Head of caudate nucleus (tissue), 42 donors: ENCODE measurements around the gene KRTAP5-11.
"Not testable (repeated sequence)": the region's sequence is repeated elsewhere in the genome, so short reads cannot be mapped to it uniquely, and the experiment has no call there.

Source experiments
- DNase-seq, 42 donors: peaks; one replicate each; pipeline versions ENCODE4 v3.0.0 to v3.0.0-alpha.2; 2020 to 2021; ENCODE audit warnings: mixed read lengths in 7 of 42
- intact Hi-C: fragments of 100-400 bp; cut with DNase I; formaldehyde crosslinking; loops from one replicate; pipeline ENCODE4 v1.15.0; 2022

Gene KRTAP5-11

GRCh38 chr11:71582309-71582895 is at the start of gene KRTAP5-11:
Gene KRTAP5-11 (minus strand): TSS chr11:71582875. CDS start chr11:71582837, 38 bp downstream.
- no peak for DNase-seq
- intact Hi-C loops, result no loop called here

GRCh38 chr11:71631551-71631950 is 48.9 kb upstream of the KRTAP5-11 start:
- DNase-seq, intact Hi-C loops: not testable (repeated sequence)

DNA sequence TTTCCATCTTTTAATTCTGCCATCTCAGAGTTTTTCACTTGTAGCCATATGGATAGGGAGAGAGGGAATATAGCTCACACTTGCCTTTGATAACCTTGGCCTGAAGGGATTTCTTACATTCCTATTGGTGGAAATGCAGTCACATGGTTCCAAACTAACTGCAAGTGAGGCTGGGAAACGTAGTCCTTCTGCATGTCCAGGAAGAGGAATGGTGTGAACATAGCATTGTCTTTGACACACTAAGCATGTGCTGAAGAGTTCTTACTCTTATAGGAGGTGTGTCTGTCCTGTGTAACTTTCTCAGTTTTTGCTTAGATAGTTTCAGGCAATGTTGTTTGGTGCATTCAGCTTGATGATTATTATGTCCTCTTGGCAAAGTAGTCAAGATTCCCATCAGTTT is 47.4 kb upstream of the KRTAP5-11 start:
- DNase-seq, intact Hi-C loops: not testable (repeated sequence)

GRCh38 chr11:71628943-71629342 is 46.3 kb upstream of the KRTAP5-11 start:
- intact Hi-C loops, DNase-seq: not testable (repeated sequence)

DNA sequence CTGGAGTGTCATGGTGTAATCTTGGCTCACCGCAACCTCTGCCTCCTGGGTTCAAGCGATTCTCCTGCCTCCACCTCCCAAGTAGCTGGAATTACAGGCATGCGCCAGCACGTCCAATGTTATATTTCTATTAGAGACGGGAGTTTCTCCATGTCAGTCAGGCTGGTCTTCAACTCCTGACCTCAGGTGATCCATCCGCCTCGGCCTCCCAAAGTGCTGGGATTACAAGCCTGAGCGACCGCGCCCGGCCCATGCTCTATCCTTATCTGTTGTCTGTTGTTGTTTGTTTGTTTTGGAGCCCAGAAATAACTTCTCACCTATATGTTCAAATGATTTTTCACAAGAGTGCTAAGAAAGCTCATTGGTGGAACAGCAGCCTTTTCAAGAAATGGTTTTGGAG is 40.6 kb upstream of the KRTAP5-11 start:
- intact Hi-C loops, DNase-seq: not testable (repeated sequence)

DNA sequence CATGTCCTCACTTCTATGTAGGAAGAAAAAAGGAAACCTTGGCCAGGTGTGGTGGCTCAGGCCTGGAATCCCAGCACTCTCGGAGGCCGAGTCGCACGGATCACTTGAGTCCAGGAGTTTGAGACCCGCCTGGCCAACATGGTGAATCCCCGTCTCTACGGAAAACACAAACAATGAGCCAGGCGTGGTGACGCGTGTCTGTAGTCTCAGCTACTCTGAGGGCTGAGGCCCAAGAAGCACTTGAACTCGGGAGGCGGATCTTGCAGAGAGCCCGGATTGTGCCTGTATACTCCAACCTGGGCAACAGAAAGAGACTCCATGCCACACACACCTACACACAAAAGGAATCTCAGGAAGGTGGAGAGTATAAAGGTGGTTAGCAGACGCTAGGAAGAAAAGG is 39.9 kb upstream of the KRTAP5-11 start:
- intact Hi-C loops, result not testable (repeated sequence)

DNA sequence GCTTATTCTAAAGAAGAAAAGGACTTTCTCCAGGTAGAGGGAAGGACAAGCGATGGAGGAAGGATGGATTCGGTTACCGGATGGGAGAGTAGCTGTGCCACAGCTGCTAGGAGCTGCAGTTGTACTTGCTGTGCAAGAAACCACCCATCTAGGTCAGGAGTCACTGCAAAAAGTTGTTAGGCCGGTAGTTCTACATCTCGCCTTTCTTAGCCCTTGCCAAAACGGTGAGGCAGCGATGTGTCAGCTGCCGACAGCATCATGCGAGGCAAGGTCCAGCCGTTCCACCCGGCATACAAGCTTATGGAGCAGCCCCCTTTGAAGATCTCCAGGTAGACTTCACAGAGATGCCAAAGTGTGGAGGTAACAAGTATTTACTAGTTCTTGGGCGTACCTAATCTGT is 32.3 kb upstream of the KRTAP5-11 start:
- intact Hi-C loops, DNase-seq: not testable (repeated sequence)

More for the DNA sequence above, 39.9 kb upstream of the KRTAP5-11 start:
- not testable (repeated sequence) for DNase-seq

DNA sequence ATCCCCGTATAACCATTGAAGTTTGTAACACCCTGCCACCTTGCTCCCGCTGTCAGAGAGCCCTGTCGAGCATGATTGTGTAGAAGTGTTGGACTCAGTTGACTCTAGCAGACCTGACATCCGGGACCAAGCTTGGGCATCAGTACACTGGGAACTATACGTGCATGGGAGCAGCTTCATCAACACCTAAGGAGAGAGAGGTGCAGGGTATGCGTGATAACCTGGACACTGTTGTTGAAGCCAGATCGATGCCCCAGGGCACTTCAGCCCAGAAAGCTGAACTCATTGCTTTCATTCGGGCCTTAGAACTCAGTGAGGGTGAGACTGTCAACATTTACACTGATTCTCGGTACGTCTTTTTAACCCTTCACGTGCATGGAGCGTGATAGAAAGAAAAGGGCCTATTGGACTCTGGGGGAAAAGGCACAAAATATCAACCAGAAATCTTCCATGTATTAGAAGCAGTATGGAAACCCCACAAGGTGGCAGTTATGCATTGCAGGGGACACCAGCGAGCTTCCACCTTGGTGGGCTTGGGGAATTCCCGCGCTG is 31.8 kb upstream of the KRTAP5-11 start:
- intact Hi-C loops, DNase-seq: not testable (repeated sequence)

- intact Hi-C loops, DNase-seq: not testable (repeated sequence)
Observed at GRCh38 chr11:71613931-71614330, 31.3 kb upstream of the KRTAP5-11 start.

DNA sequence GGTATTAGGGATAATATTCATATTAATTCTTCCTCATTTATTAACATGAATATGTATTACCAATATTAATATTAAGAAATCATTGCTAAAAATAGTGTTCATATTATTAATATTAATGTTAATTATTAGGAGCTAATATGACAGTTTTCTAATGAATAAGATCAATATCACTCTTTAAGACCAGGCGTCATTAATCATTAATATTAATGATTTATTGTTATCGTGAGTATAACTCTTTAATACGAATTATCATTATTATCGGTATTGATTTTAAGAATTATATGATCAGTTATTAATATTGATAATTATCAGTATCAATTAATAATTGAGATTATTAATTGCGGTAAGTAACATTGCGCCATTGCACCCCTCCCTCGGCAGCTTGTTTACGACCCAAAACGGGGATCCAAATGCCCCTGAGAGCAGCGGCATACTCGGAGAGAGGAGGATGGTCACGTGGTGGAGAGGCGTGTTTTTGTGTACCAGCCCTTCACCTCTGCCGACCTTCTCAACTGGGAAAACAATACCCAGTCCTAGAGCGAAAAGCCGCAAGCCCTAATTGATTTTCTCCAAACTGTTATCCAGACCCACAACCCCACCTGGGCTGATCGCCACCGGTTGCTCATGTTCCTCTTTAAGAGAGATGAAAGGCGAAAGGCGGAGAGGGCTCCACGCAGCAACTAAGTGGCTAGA is 28.7 kb upstream of the KRTAP5-11 start:
- intact Hi-C loops, DNase-seq: not testable (repeated sequence)

DNA sequence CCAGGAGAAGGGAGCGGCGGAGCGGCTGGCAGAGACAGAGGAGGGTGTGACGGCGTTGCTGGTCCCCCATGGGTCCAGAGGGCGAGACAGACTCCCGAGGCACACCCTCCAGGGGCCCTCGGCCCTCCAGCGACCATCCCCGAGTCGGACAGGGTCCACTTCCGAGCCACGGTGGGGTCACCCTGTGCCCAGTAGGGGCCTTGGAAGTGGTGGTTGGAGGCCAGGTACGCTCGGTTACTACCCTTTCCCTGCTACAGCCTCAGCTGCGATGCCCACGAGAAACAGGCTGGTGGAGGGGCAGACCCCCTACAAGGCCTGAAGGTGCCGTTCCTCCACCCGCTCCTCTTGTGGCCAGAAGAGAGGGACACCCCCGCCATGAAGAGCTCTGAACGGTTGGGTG is 25.6 kb upstream of the KRTAP5-11 start:
- intact Hi-C loops, result not testable (repeated sequence)

GRCh38 chr11:71607520-71608216 is 25.0 kb upstream of the KRTAP5-11 start:
- DNase-seq, intact Hi-C loops: not testable (repeated sequence)

More for the DNA sequence above, 25.6 kb upstream of the KRTAP5-11 start:
- DNase-seq, result not testable (repeated sequence)

DNA sequence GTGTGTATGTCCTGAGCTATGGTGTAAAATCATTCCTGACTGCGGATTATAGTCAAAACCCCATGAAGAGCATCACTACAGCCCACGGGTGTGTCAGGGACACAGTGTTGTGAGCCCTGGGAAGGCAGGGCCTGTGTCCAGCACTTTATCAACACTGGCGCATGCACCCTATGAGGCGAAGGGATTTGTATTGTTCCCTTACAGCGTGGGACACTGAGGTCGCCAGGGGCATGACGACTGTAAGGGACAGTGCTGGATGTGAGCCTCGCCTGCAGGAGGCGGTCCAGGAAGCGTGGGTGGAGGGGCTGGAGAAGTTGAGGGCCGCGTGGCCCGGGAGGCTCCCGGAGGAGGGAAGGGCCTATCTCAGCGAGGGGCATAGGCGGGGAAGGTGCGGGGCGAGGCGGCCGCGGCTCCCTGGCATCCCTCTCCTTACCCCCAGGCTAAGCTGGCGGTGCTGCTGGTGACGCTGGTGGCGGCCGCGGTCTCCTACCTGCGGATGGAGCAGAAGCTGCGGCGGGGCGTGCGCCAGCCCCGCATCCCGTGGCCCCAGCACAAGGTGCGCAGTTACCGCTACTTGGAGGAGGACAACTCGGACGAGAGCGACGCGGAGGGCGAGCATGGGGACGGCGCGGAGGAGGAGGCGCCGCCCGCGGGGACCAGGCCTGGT is 24.3 kb upstream of the KRTAP5-11 start:
- DNase-seq, intact Hi-C loops: not testable (repeated sequence)

DNA sequence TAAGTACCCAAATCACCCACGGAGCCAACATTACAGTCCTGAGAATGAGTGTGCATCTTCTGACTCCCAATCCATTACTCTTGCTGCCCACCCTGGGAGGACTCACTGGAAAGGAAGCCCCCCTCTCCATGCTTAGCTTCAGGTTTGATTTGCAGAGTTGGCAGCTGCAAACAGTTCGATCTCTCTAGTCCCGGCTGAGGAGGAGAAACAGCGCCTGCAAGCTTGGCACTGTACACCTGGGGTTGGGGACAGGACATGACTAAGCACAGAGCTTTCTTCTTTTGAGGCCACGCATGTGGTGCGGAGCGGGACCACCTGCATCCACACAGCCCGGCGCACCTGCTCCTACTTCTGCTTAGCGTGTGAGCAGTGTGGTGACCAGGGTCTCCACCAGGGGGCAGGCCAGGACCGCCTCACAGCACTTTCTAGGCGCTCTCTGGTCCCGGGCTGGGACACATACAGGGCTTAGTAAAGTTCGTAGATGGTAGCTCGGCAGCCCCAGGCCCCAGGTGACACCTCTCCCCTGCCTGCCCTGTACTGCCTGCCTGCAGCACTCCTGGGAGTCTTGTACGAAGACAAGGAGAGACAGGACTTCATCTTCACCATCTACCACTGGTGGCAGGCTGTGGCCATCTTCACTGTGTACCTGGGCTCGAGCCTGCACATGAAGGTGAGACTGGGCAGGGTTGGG is 22.3 kb upstream of the KRTAP5-11 start:
- DNase-seq, result peak in 14 of 42 donors; percentile 6 to 48 (median 20)
- intact Hi-C loops, result not testable (repeated sequence)

DNA sequence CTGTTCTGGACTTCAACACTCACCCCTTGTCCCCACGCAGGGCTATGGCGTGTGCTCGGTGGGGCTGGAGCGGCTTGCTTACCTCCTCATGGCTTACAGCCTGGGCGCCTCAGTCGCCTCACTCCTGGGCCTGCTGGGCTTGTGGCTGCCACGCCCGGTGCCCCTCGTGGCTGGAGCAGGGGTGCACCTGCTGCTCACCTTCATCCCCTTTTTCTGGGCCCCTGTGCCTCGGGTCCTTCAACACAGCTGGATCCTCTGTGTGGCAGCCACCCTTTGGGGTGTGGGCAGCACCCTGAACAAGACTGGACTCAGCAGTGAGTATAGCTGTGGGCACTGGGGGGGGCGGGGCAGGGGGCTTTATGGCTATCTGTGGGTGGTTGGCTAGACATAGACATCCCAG is 20.5 kb upstream of the KRTAP5-11 start:
- intact Hi-C loops, DNase-seq: not testable (repeated sequence)

- intact Hi-C loops, DNase-seq: not testable (repeated sequence)
Observed at GRCh38 chr11:71589546-71589920, 6.9 kb upstream of the KRTAP5-11 start.

- DNase-seq, intact Hi-C loops: not testable (repeated sequence)
Observed at GRCh38 chr11:71588822-71589545, 6.3 kb upstream of the KRTAP5-11 start.

- not testable (repeated sequence) for DNase-seq
Observed at GRCh38 chr11:71588314-71588713, 5.6 kb upstream of the KRTAP5-11 start.

More at GRCh38 chr11:71588314-71588713, 5.6 kb upstream of the KRTAP5-11 start:
- intact Hi-C loops, result not testable (repeated sequence)
